IMR-90 (cell line): ENCODE data around the gene PEX11G. TPM values are rescaled to one million over a fixed set of nuclear protein-coding genes. Genes with fewer than 3 reads are reported as not detected.

Experiments used
- ATAC-seq: fragments of 200-7000 bp; cut with Tn5 transposase; 2 replicates; pipeline ENCODE4 v1.9.1; 2020; ENCODE audit warnings: low read depth, mild to moderate bottlenecking, moderate library complexity
- BruUV-seq: library from RNA; stranded (reverse); fragments of 400-500 nt; replicated peaks from 2 replicates; lab custom pipeline; 2021; lab: Mats Ljungman, UMichigan
- CTCF ChIA-PET: fragments of 300-600 bp; formaldehyde crosslinking; extraction: SDS; loops from one replicate; lab custom pipeline; 2021; ENCODE audit warnings: antibody characterized with exemption; lab: Yijun Ruan, JAX
- POLR2A ChIA-PET: fragments of 300-600 bp; sonication (Branson Sonifier 250); formaldehyde crosslinking; loops from one replicate; lab custom pipeline; 2022; ENCODE audit warnings: antibody characterized with exemption; ENCODE audit not compliant: unreplicated experiment; lab: Charles Lee
- DNase-seq: peaks from one replicate; pipeline ENCODE4 v3.0.0; 2013
- H2AFZ ChIP-seq: replicated peaks from 2 replicates; pipeline ENCODE3; 2013; ENCODE audit warnings: low read length, mild to moderate bottlenecking; ENCODE audit not compliant: poor library complexity
- H2AK5ac ChIP-seq: 2 replicates; pipeline ENCODE4 v1.6.1; 2013; ENCODE audit warnings: low read depth, low read length, inconsistent platforms
- H2AK9ac ChIP-seq: replicated peaks from 2 replicates; pipeline ENCODE3; 2013; ENCODE audit warnings: mild to moderate bottlenecking, low read depth, low read length, moderate library complexity; ENCODE audit not compliant: poor library complexity
- H2BK120ac ChIP-seq: 2 replicates; pipeline ENCODE4 v1.6.1; 2013; ENCODE audit warnings: low read depth, low read length, inconsistent platforms
- H2BK15ac ChIP-seq: 3 replicates; pipeline ENCODE4 v1.6.1; 2013; ENCODE audit warnings: low read depth, low read length, inconsistent platforms
- H2BK20ac ChIP-seq: 2 replicates; pipeline ENCODE4 v1.6.1; 2013; ENCODE audit warnings: low read depth, mild to moderate bottlenecking, inconsistent platforms, low read length, moderate library complexity
- H2BK5ac ChIP-seq: 2 replicates; pipeline ENCODE4 v1.6.1; 2013; ENCODE audit warnings: mild to moderate bottlenecking, low read depth, low read length, inconsistent platforms; ENCODE audit not compliant: poor library complexity, severe bottlenecking
- H3K14ac ChIP-seq: replicated peaks from 2 replicates; pipeline ENCODE4 v1.6.1; 2013; ENCODE audit warnings: low read depth, low read length, inconsistent platforms
- H3K18ac ChIP-seq: 2 replicates; pipeline ENCODE4 v1.6.1; 2013; ENCODE audit warnings: low read depth, low read length, control low read depth
- H3K23ac ChIP-seq: 2 replicates; pipeline ENCODE4 v1.6.1; 2013; ENCODE audit warnings: low read depth, low read length, inconsistent platforms
- H3K27ac ChIP-seq: 2 replicates; pipeline ENCODE4 v1.5.1; 2013; ENCODE audit warnings: mild to moderate bottlenecking, control low read depth, low read length; ENCODE audit not compliant: insufficient read depth
- H3K27me3 ChIP-seq: 2 replicates; pipeline ENCODE4 v1.6.1; 2013; ENCODE audit warnings: low read length; ENCODE audit not compliant: control insufficient read depth, insufficient read depth
- H3K36me3 ChIP-seq: 2 replicates; pipeline ENCODE4 v1.6.1; 2013; ENCODE audit warnings: low read length, mixed read lengths; ENCODE audit not compliant: control insufficient read depth, insufficient read depth
- H3K4ac ChIP-seq: 2 replicates; pipeline ENCODE4 v1.6.1; 2013; ENCODE audit warnings: low read depth, low read length, inconsistent platforms
- H3K4me1 ChIP-seq: 2 replicates; pipeline ENCODE4 v1.6.1; 2013; ENCODE audit warnings: low read length, mixed read lengths; ENCODE audit not compliant: control insufficient read depth, insufficient read depth
- H3K4me2 ChIP-seq: 2 replicates; pipeline ENCODE4 v1.6.1; 2013; ENCODE audit warnings: low read depth, mild to moderate bottlenecking, control low read depth, low read length, moderate library complexity
- H3K4me3 ChIP-seq: 2 replicates; pipeline ENCODE4 v1.5.1; 2013; ENCODE audit warnings: low read depth, mild to moderate bottlenecking, control low read depth, low read length, moderate library complexity; ENCODE audit not compliant: insufficient read depth
- H3K56ac ChIP-seq: 2 replicates; pipeline ENCODE4 v1.6.1; 2013; ENCODE audit warnings: low read length, inconsistent platforms; ENCODE audit not compliant: insufficient read depth; ENCODE audit errors: extremely low read depth
- H3K79me1 ChIP-seq, 2 experiments: 2 replicates each; pipeline ENCODE4 v1.6.1; 2013; ENCODE audit warnings: low read length in 2 of 2, inconsistent platforms in 1 of 2, low read depth in 1 of 2
- H3K9ac ChIP-seq: 2 replicates; pipeline ENCODE4 v1.6.1; 2013; ENCODE audit warnings: low read depth, low read length, control low read depth
- H3K9me1 ChIP-seq: 2 replicates; pipeline ENCODE4 v1.6.1; 2013; ENCODE audit warnings: low read length, inconsistent platforms; ENCODE audit not compliant: insufficient read depth
- H3K9me3 ChIP-seq: 2 replicates; pipeline ENCODE4 v1.6.1; 2013; ENCODE audit warnings: low read length; ENCODE audit not compliant: control insufficient read depth, insufficient read depth
- H4K20me1 ChIP-seq: 2 replicates; pipeline ENCODE4 v1.6.1; 2013; ENCODE audit warnings: low read length, inconsistent platforms; ENCODE audit not compliant: insufficient read depth
- H4K5ac ChIP-seq: 2 replicates; pipeline ENCODE4 v1.6.1; 2013; ENCODE audit warnings: mild to moderate bottlenecking, low read depth, low read length, control low read depth
- H4K8ac ChIP-seq, 2 experiments: 2 replicates each; pipeline ENCODE4 v1.6.1; 2013; ENCODE audit warnings: low read depth in 2 of 2, low read length in 2 of 2, control low read depth in 1 of 2, inconsistent platforms in 1 of 2
- H4K91ac ChIP-seq: 2 replicates; pipeline ENCODE4 v1.6.1; 2013; ENCODE audit warnings: low read depth, low read length, inconsistent platforms; ENCODE audit not compliant: insufficient read depth
- BHLHE40 ChIP-seq: fragments of 150-350 bp; IDR thresholded peaks from 2 replicates; pipeline ENCODE4 v1.6.1; 2016; ENCODE audit warnings: mild to moderate bottlenecking, low read depth, low read length
- CHD1 ChIP-seq: IDR thresholded peaks from 2 replicates; pipeline ENCODE4 v1.6.1; 2012; ENCODE audit warnings: low read depth, low read length, improper control_type of control experiment
- ELK1 ChIP-seq: fragments of 150-350 bp; IDR thresholded peaks from 2 replicates; pipeline ENCODE4 v1.6.1; 2016; ENCODE audit warnings: low read depth, mild to moderate bottlenecking, low read length, moderate library complexity, borderline replicate concordance
- USF2 ChIP-seq: fragments of 150-350 bp; IDR thresholded peaks from 2 replicates; pipeline ENCODE4 v1.6.1; 2017; ENCODE audit warnings: mild to moderate bottlenecking, antibody characterized with exemption, low read length, low read depth
- WGBS, 2 experiments: methylation state at CpG; one replicate each; pipeline versions ENCODE4 v1.1.5 to v1.1.7; 2013; ENCODE audit warnings: missing lambda C conversion rate in 2 of 2; ENCODE audit not compliant: insufficient read length in 1 of 2; ENCODE audit errors: extremely low coverage in 2 of 2; 5-methylcytosine and 5-hydroxymethylcytosine counted together
- dilution Hi-C: fragments of 300-500 bp; cut with HindIII; formaldehyde crosslinking; loops from one replicate; pipeline ENCODE4 v1.14.3; 2018; ENCODE audit warnings: low sequenced_read_pairs; ENCODE audit not compliant: unreplicated experiment
- in situ Hi-C: fragments of 300-500 bp; cut with MboI; formaldehyde crosslinking; loops from 3 replicates; pipeline ENCODE4 v1.14.3; 2019; ENCODE audit warnings: low sequenced_read_pairs, inconsistent platforms, mixed read lengths
- intact Hi-C: fragments of 100-400 bp; cut with micrococcal nuclease; formaldehyde crosslinking; loops from 2 replicates; pipeline ENCODE4 v1.10.0; 2022
- polyA plus RNA-seq, 3 experiments: library from polyadenylated mRNA; depleted of rRNA; stranded (reverse); fragments of >200 nt; gene quantifications; 2 replicates each; pipeline ENCODE4 v1.2.3, GENCODE V29; 2012; ENCODE audit warnings: low replicate concordance in 1 of 3
- total RNA-seq: library from RNA; depleted of rRNA; stranded (reverse); fragments of >200 nt; gene quantifications from 2 replicates; pipeline ENCODE4 v1.2.3, GENCODE V29; 2012

Gene PEX11G
- total and polyA plus RNA-seq, 2 of the 4 experiments (the other 2 are of a cell fraction), result 0.72 to 1.7 TPM

- Histone ChIP-seq H3K4me2 (no peak overlapping the region), H3K9ac (no peak overlapping the region), H3K14ac (no peak overlapping the region), H3K4ac (no peak overlapping the region), H2AK9ac (peak overlapping the region; percentile 81), H2AK5ac (no peak overlapping the region), H3K56ac (no peak overlapping the region), H3K23ac (no peak overlapping the region), H3K36me3 (no peaks in the 10 kb centered on the region), H4K20me1 (no peaks in the 10 kb centered on the region), H2BK20ac (no peak overlapping the region), H2BK120ac (no peak overlapping the region), H2BK5ac (no peak overlapping the region), H3K27me3 (peaks cover 10% of the 10 kb centered on the region), H4K91ac (no peak overlapping the region), H3K9me1 (no peaks in the 10 kb centered on the region), H3K27ac (no peak overlapping the region), H3K79me1 (no peaks in the 10 kb centered on the region), H3K4me1 (peaks cover 3% of the 10 kb centered on the region; the same call in 1 of the 2 replicates), H2BK15ac (no peak overlapping the region), H4K8ac (peak overlapping the region in 1 of 2 experiments; percentile 62; a peak in 2 of 4 replicates), H3K18ac (no peak overlapping the region), H2AFZ (peak overlapping the region; percentile 82), H3K4me3 (no peak overlapping the region), H4K5ac (0 out of 2 replicates have a peak overlapping the region, but pooled peaks have one; percentile 49), H3K9me3 (no peaks in the 10 kb centered on the region)
- POLR2A ChIA-PET, result no interaction called here
- peak; percentile 80 for DNase-seq
- BruUV-seq, result no TSS peak
- intact Hi-C loops, result no loop called here
- CTCF ChIA-PET, result no interaction called here
- ATAC-seq, result peak; percentile 96
- no peak for TF ChIP-seq USF2
- TF ChIP-seq CHD1, result no peak
- no peak for TF ChIP-seq ELK1
- TF ChIP-seq BHLHE40, result no peak
- in situ Hi-C loops, result no loop called here
- 41% methylated on average over 4 of the region's 11 CpGs; no CpG with 5 or more reads in 1 of the 2 experiments for WGBS, 2 experiments
- dilution Hi-C loops, result no loop called here
Measured at GRCh38 chr19:7507884-7508283, 19.0 kb upstream of the PEX11G start.
